Astrocyte of the cerebellum (primary cell): ENCODE results near the gene HSD17B14.

Source experiments
- DNase-seq: peaks from one replicate; pipeline ENCODE4 v3.0.0-alpha.2; 2011; ENCODE audit warnings: low read depth
- H3K4me3 ChIP-seq: 2 replicates; pipeline ENCODE4 v1.5.1; 2011; ENCODE audit warnings: mild to moderate bottlenecking, low read depth, low read length, moderate library complexity
- CTCF ChIP-seq: IDR thresholded peaks from 2 replicates; pipeline ENCODE4 v1.5.1; 2012; ENCODE audit warnings: low read length, low read depth, moderate library complexity, mild to moderate bottlenecking; ENCODE audit errors: missing control alignments
- in situ Hi-C: cut with HindIII; loops from 2 replicates; pipeline ENCODE4 v1.10.0; 2017; ENCODE audit warnings: low sequenced_read_pairs

HSD17B14 gene

GRCh38 chr19:48807590-48808308 is 28.5 kb downstream of the HSD17B14 start:
- DNase-seq: no peak

GRCh38 chr19:48806818-48807589 is 29.3 kb downstream of the HSD17B14 start:
- no peak overlapping the region for H3K4me3 ChIP-seq
- TF ChIP-seq CTCF: no peak
- in situ Hi-C loops: no loop called here
- DNase-seq: no peak

More at GRCh38 chr19:48807590-48808308, 28.5 kb downstream of the HSD17B14 start:
- in situ Hi-C loops: no loop called here
- no peak overlapping the region for H3K4me3 ChIP-seq
- no peak for TF ChIP-seq CTCF

- TF ChIP-seq CTCF: no peak
- H3K4me3 ChIP-seq: no peak overlapping the region
- in situ Hi-C loops: no loop called here
- DNase-seq: no peak
These were observed 29.8 kb downstream of the HSD17B14 start for GRCh38 chr19:48806518-48806817.

GRCh38 chr19:48805452-48805851 is 30.8 kb downstream of the HSD17B14 start:
- in situ Hi-C loops: no loop called here
- TF ChIP-seq CTCF: no peak
- no peak overlapping the region for H3K4me3 ChIP-seq
- DNase-seq: no peak

- H3K4me3 ChIP-seq: no peak overlapping the region
- DNase-seq: no peak
- in situ Hi-C loops: no loop called here
- TF ChIP-seq CTCF: no peak
These were observed 31.8 kb downstream of the HSD17B14 start for GRCh38 chr19:48804496-48804895.

GRCh38 chr19:48802623-48803022 is 33.7 kb downstream of the HSD17B14 start:
- no peak overlapping the region for H3K4me3 ChIP-seq
- TF ChIP-seq CTCF: no peak
- in situ Hi-C loops: no loop called here
- no peak for DNase-seq
